HepG2 (cell line): ENCODE results near the gene CATSPERD. TPM values are rescaled to one million over a fixed set of nuclear protein-coding genes. Genes with fewer than 3 reads are reported as not detected.

Source experiments
- BORCS8-MEF2B ChIP-seq: sonication (generic); formaldehyde crosslinking; IDR thresholded peaks from 2 replicates; pipeline ENCODE4 v1.8.0; 2022; ENCODE audit warnings: mild to moderate bottlenecking, missing genetic modification reagents
- EEA1 ChIP-seq: sonication (generic); formaldehyde crosslinking; IDR thresholded peaks from 2 replicates; pipeline ENCODE4 v1.5.1; 2020; ENCODE audit warnings: mild to moderate bottlenecking, missing genetic modification reagents, borderline replicate concordance
- GABPB1 ChIP-seq: IDR thresholded peaks from 2 replicates; pipeline ENCODE4 v1.6.1; 2016; ENCODE audit warnings: mild to moderate bottlenecking, missing genetic modification reagents, moderate library complexity, missing compliant biosample characterization
- GTF3A ChIP-seq: sonication (generic); formaldehyde crosslinking; conservative IDR thresholded peaks from 2 replicates; pipeline ENCODE4 v1.4.0; 2020; ENCODE audit warnings: mild to moderate bottlenecking, missing genetic modification reagents
- HES4 ChIP-seq: sonication (generic); formaldehyde crosslinking; IDR thresholded peaks from 2 replicates; pipeline ENCODE4 v1.9.0; 2021; ENCODE audit warnings: mild to moderate bottlenecking, missing genetic modification reagents, borderline replicate concordance
- HMG20B ChIP-seq: conservative IDR thresholded peaks from 2 replicates; pipeline ENCODE4 v1.6.1; 2016; ENCODE audit warnings: missing genetic modification reagents, missing compliant biosample characterization
- HOXA3 ChIP-seq: sonication (generic); formaldehyde crosslinking; IDR thresholded peaks from 2 replicates; pipeline ENCODE4 v1.5.0; 2020; ENCODE audit warnings: missing genetic modification reagents
- MED1 ChIP-seq: sonication (generic); formaldehyde crosslinking; IDR thresholded peaks from 2 replicates; pipeline ENCODE4 v1.4.0; 2020; ENCODE audit warnings: missing genetic modification reagents
- NFE2L1 ChIP-seq: sonication (generic); formaldehyde crosslinking; IDR thresholded peaks from 2 replicates; pipeline ENCODE4 v1.4.0; 2020; ENCODE audit warnings: missing genetic modification reagents, mild to moderate bottlenecking, borderline replicate concordance
- POLR2A ChIP-seq, 2 experiments: IDR thresholded peaks; 2 replicates each; pipeline ENCODE4 v1.6.1; 2011; ENCODE audit warnings: low read depth in 2 of 2, low read length in 2 of 2, mild to moderate bottlenecking in 1 of 2, moderate library complexity in 1 of 2; ENCODE audit not compliant: insufficient read depth in 1 of 2
- SP4 ChIP-seq: sonication (generic); formaldehyde crosslinking; IDR thresholded peaks from 2 replicates; pipeline ENCODE4 v1.8.1; 2023; ENCODE audit warnings: mild to moderate bottlenecking, missing genetic modification reagents
- ZBTB10 ChIP-seq: sonication (generic); formaldehyde crosslinking; IDR thresholded peaks from 2 replicates; pipeline ENCODE4 v1.4.0; 2020; ENCODE audit warnings: missing genetic modification reagents, borderline replicate concordance
- ZBTB3 ChIP-seq: sonication (generic); formaldehyde crosslinking; IDR thresholded peaks from 2 replicates; pipeline ENCODE4 v1.4.0; 2020; ENCODE audit warnings: low read depth, mild to moderate bottlenecking, moderate library complexity, missing genetic modification reagents, borderline replicate concordance
- ZFP1 ChIP-seq: IDR thresholded peaks from 2 replicates; pipeline ENCODE4 v1.6.1; 2016
- ZFY ChIP-seq: sonication (generic); formaldehyde crosslinking; IDR thresholded peaks from 2 replicates; pipeline ENCODE4 v1.4.0; 2020; ENCODE audit warnings: missing genetic modification reagents
- ZNF550 ChIP-seq: sonication (generic); formaldehyde crosslinking; IDR thresholded peaks from 2 replicates; pipeline ENCODE4 v1.4.0; 2020; ENCODE audit warnings: mild to moderate bottlenecking, missing genetic modification reagents, borderline replicate concordance
- polyA plus RNA-seq, 8 experiments: library from polyadenylated mRNA; depleted of rRNA in 3 of 8; stranded (reverse) in 7 of 8; unstranded in 1 of 8; fragments of >200 nt; fragmentation: Illumina TruSeq in 4 of 8; extraction: Trizol in 4 of 8; gene quantifications; 2 replicates each; pipeline versions ENCODE4 v1.2.1 to v1.2.3, GENCODE V29; 2011 to 2016; ENCODE audit warnings: low read depth in 4 of 8, missing spikeins in 1 of 8, mixed read lengths in 1 of 8; ENCODE audit not compliant: insufficient read depth in 1 of 8
- total RNA-seq, 5 experiments: library from RNA; depleted of rRNA; stranded (reverse); fragments of >200 nt; fragmentation: Illumina TruSeq; extraction: Trizol; gene quantifications; 2 replicates each; pipeline ENCODE4 v1.2.3, GENCODE V29; 2016; ENCODE audit warnings: low read depth in 1 of 5
- TF ChIP-seq, protein P1 (sequence below): sonication (generic); formaldehyde crosslinking; IDR thresholded peaks from 2 replicates; pipeline ENCODE4 v1.4.0; 2020; ENCODE audit warnings: missing genetic modification reagents, mild to moderate bottlenecking, borderline replicate concordance
- TF ChIP-seq, protein P2 (sequence below): sonication (generic); formaldehyde crosslinking; IDR thresholded peaks from 2 replicates; pipeline ENCODE4 v1.8.1; 2022; ENCODE audit warnings: mild to moderate bottlenecking, missing genetic modification reagents
- TF ChIP-seq, protein P3 (sequence below): sonication (generic); formaldehyde crosslinking; IDR thresholded peaks from 2 replicates; pipeline ENCODE4 v1.4.0; 2020; ENCODE audit warnings: missing genetic modification reagents

CATSPERD gene
- total and polyA plus RNA-seq, 2 of the 13 experiments (the other 11 are each of a cell fraction or from before 2014, with no cell fraction given), result 0.04 TPM; not detected in 1

GRCh38 chr19:5719961-5720790 lies at the start of gene CATSPERD, which contains the start of gene LONP1 (continued):
- TF ChIP-seq, protein P1, sequence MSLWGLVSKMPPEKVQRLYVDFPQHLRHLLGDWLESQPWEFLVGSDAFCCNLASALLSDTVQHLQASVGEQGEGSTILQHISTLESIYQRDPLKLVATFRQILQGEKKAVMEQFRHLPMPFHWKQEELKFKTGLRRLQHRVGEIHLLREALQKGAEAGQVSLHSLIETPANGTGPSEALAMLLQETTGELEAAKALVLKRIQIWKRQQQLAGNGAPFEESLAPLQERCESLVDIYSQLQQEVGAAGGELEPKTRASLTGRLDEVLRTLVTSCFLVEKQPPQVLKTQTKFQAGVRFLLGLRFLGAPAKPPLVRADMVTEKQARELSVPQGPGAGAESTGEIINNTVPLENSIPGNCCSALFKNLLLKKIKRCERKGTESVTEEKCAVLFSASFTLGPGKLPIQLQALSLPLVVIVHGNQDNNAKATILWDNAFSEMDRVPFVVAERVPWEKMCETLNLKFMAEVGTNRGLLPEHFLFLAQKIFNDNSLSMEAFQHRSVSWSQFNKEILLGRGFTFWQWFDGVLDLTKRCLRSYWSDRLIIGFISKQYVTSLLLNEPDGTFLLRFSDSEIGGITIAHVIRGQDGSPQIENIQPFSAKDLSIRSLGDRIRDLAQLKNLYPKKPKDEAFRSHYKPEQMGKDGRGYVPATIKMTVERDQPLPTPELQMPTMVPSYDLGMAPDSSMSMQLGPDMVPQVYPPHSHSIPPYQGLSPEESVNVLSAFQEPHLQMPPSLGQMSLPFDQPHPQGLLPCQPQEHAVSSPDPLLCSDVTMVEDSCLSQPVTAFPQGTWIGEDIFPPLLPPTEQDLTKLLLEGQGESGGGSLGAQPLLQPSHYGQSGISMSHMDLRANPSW (CRISPR knock-in tag), result peak; percentile 81; the same call in 1 of the 2 replicates
- peak; percentile 96 for TF ChIP-seq ZFY (CRISPR knock-in tag)
- TF ChIP-seq ZFP1, result peak; percentile 54
- peak; percentile 97 for TF ChIP-seq GABPB1
- peak; percentile 92 for TF ChIP-seq SP4 (CRISPR knock-in tag)
- TF ChIP-seq HES4 (CRISPR knock-in tag), result 0 out of 2 replicates have a peak, but pooled peaks have one; percentile 65
- TF ChIP-seq, protein P2, sequence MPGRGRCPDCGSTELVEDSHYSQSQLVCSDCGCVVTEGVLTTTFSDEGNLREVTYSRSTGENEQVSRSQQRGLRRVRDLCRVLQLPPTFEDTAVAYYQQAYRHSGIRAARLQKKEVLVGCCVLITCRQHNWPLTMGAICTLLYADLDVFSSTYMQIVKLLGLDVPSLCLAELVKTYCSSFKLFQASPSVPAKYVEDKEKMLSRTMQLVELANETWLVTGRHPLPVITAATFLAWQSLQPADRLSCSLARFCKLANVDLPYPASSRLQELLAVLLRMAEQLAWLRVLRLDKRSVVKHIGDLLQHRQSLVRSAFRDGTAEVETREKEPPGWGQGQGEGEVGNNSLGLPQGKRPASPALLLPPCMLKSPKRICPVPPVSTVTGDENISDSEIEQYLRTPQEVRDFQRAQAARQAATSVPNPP (CRISPR knock-in tag), result no peak
- 0 out of 2 replicates have a peak, but pooled peaks have one; percentile 23 for TF ChIP-seq GTF3A
- no peak; the same call in 1 of the 2 replicates for TF ChIP-seq ZBTB3 (CRISPR knock-in tag)
- peak; percentile 33; the same call in 1 of the 2 replicates for TF ChIP-seq ZBTB10 (CRISPR knock-in tag)
- peak; percentile 98 for TF ChIP-seq HOXA3
- 0 out of 2 replicates have a peak, but pooled peaks have one; percentile 43 for TF ChIP-seq HMG20B
- TF ChIP-seq POLR2A (IDR thresholded peaks at IDR 0.05; ENCODE audit: insufficient read depth in 1 of 2, low read depth in 2 of 2, low read length in 2 of 2), result peak; percentile 88 to 93
- TF ChIP-seq ZNF550, result peak; percentile 25; the same call in 1 of the 2 replicates
- peak; percentile 42; the same call in 1 of the 2 replicates for TF ChIP-seq BORCS8-MEF2B (CRISPR knock-in tag)
- TF ChIP-seq NFE2L1, result 0 out of 2 replicates have a peak, but pooled peaks have one; percentile 79
- TF ChIP-seq, protein P3, sequence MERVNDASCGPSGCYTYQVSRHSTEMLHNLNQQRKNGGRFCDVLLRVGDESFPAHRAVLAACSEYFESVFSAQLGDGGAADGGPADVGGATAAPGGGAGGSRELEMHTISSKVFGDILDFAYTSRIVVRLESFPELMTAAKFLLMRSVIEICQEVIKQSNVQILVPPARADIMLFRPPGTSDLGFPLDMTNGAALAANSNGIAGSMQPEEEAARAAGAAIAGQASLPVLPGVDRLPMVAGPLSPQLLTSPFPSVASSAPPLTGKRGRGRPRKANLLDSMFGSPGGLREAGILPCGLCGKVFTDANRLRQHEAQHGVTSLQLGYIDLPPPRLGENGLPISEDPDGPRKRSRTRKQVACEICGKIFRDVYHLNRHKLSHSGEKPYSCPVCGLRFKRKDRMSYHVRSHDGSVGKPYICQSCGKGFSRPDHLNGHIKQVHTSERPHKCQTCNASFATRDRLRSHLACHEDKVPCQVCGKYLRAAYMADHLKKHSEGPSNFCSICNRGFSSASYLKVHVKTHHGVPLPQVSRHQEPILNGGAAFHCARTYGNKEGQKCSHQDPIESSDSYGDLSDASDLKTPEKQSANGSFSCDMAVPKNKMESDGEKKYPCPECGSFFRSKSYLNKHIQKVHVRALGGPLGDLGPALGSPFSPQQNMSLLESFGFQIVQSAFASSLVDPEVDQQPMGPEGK (CRISPR knock-in tag), result peak; percentile 56; the same call in 1 of the 2 replicates
- TF ChIP-seq EEA1, result no peak
- TF ChIP-seq MED1 (CRISPR knock-in tag), result peak; percentile 86
